ENCODE measurements around the gene RYR3.

GRCh38 chr15:33757516-33758232, 446.9 kb downstream of the RYR3 start:
- TF ChIP-seq, protein P1, sequence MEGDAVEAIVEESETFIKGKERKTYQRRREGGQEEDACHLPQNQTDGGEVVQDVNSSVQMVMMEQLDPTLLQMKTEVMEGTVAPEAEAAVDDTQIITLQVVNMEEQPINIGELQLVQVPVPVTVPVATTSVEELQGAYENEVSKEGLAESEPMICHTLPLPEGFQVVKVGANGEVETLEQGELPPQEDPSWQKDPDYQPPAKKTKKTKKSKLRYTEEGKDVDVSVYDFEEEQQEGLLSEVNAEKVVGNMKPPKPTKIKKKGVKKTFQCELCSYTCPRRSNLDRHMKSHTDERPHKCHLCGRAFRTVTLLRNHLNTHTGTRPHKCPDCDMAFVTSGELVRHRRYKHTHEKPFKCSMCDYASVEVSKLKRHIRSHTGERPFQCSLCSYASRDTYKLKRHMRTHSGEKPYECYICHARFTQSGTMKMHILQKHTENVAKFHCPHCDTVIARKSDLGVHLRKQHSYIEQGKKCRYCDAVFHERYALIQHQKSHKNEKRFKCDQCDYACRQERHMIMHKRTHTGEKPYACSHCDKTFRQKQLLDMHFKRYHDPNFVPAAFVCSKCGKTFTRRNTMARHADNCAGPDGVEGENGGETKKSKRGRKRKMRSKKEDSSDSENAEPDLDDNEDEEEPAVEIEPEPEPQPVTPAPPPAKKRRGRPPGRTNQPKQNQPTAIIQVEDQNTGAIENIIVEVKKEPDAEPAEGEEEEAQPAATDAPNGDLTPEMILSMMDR (IDR thresholded peaks at IDR 0.05; ENCODE audit: insufficient read depth, low read length, poor library complexity, severe bottlenecking) = no peak
- no peak for TF ChIP-seq EZH2phosphoT487 (conservative IDR thresholded peaks at IDR 0.05; ENCODE audit: low read length)

Measured in SU-DHL-6 (cell line).